ENCODE measurements around the gene KNOP1.

DNA sequence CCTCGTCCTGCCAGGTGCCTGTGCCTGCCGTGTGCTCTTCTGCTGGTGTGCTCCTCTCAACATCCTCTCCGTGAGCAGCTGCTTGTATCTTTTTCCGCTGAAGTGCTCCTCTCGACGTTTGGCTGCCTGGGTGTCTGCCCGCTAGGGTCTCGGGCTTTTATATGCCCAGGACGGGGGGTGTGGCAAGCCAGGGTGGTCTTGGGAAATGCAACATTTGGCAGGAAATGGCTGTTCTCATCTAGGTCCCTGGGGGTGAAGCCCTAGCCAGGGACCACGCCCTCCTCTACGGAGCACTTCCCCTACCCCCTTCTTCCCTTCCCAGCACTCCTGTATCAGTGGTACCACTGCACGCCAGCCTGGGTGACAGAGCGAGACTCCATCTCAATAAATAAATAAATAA is 49.5 kb upstream of the KNOP1 start:
- TF ChIP-seq, protein P1, sequence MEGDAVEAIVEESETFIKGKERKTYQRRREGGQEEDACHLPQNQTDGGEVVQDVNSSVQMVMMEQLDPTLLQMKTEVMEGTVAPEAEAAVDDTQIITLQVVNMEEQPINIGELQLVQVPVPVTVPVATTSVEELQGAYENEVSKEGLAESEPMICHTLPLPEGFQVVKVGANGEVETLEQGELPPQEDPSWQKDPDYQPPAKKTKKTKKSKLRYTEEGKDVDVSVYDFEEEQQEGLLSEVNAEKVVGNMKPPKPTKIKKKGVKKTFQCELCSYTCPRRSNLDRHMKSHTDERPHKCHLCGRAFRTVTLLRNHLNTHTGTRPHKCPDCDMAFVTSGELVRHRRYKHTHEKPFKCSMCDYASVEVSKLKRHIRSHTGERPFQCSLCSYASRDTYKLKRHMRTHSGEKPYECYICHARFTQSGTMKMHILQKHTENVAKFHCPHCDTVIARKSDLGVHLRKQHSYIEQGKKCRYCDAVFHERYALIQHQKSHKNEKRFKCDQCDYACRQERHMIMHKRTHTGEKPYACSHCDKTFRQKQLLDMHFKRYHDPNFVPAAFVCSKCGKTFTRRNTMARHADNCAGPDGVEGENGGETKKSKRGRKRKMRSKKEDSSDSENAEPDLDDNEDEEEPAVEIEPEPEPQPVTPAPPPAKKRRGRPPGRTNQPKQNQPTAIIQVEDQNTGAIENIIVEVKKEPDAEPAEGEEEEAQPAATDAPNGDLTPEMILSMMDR (IDR thresholded peaks at IDR 0.05; ENCODE audit: low read depth, low read length, poor library complexity, severe bottlenecking): no peak
- no peak for TF ChIP-seq EZH2phosphoT487 (IDR thresholded peaks at IDR 0.05; ENCODE audit: borderline replicate concordance, low read length)

Data from DOHH2 (cell line).